OCI-LY7 (cell line): ENCODE results near the gene EHBP1. TPM values are rescaled to one million over a fixed set of nuclear protein-coding genes. Genes with fewer than 3 reads are reported as not detected.

Experiments
- BruUV-seq: library from RNA; stranded (reverse); fragments of 400-500 nt; replicated peaks from 2 replicates; lab custom pipeline; 2021; lab: Mats Ljungman, UMichigan
- CTCF ChIA-PET: fragments of 300-600 bp; sonication (Branson Sonifier 250); formaldehyde crosslinking; loops from one replicate; lab custom pipeline; 2022; ENCODE audit warnings: antibody characterized with exemption; ENCODE audit not compliant: unreplicated experiment; lab: Charles Lee
- POLR2A ChIA-PET: fragments of 300-600 bp; sonication (Branson Sonifier 250); formaldehyde crosslinking; loops from one replicate; lab custom pipeline; 2022; ENCODE audit warnings: antibody characterized with exemption; lab: Charles Lee
- DNase-seq: peaks from one replicate; pipeline ENCODE4 v3.0.0-alpha.2; 2015; ENCODE audit warnings: low spot score
- H2AFZ ChIP-seq: fragments of 200-600 bp; sonication (generic), shearing (Covaris generic); 2 replicates; pipeline ENCODE4 v1.6.1; 2014; ENCODE audit warnings: mild to moderate bottlenecking, antibody characterized with exemption, low read length, moderate library complexity
- H3K27ac ChIP-seq: fragments of 200-600 bp; sonication (generic); 2 replicates; pipeline ENCODE4 v1.5.1; 2014; ENCODE audit warnings: mixed run types, low read depth, mild to moderate bottlenecking, moderate library complexity, low read length, inconsistent platforms; ENCODE audit not compliant: poor library complexity, severe bottlenecking
- H3K36me3 ChIP-seq: fragments of 200-600 bp; sonication (generic); 2 replicates; pipeline ENCODE4 v1.6.1; 2014; ENCODE audit warnings: mild to moderate bottlenecking, antibody characterized with exemption, low read length, moderate library complexity, mixed read lengths; ENCODE audit not compliant: insufficient read depth
- H3K4me1 ChIP-seq: fragments of 200-600 bp; sonication (generic); 2 replicates; pipeline ENCODE4 v1.5.1; 2014; ENCODE audit warnings: mild to moderate bottlenecking, low read length; ENCODE audit not compliant: insufficient read depth, poor library complexity, severe bottlenecking
- H3K4me2 ChIP-seq: fragments of 200-600 bp; sonication (generic); 2 replicates; pipeline ENCODE4 v1.6.1; 2014; ENCODE audit warnings: mild to moderate bottlenecking, low read length
- H3K4me3 ChIP-seq: fragments of 200-600 bp; sonication (generic); 2 replicates; pipeline ENCODE4 v1.5.1; 2014; ENCODE audit warnings: mild to moderate bottlenecking, low read depth, low read length; ENCODE audit not compliant: poor library complexity, severe bottlenecking
- H3K79me2 ChIP-seq: fragments of 200-600 bp; sonication (generic); 2 replicates; pipeline ENCODE4 v1.6.1; 2016; ENCODE audit warnings: low read depth, mild to moderate bottlenecking, low read length, moderate library complexity, mixed read lengths; ENCODE audit not compliant: insufficient read depth
- H3K9me2 ChIP-seq: fragments of 200-600 bp; sonication (generic); 2 replicates; pipeline ENCODE4 v1.6.1; 2016; ENCODE audit warnings: mild to moderate bottlenecking, low read length, mixed read lengths; ENCODE audit not compliant: insufficient read depth
- H3K9me3 ChIP-seq: fragments of 200-600 bp; sonication (generic); 2 replicates; pipeline ENCODE4 v1.6.1; 2014; ENCODE audit warnings: mild to moderate bottlenecking, mixed run types, low read length, mixed read lengths
- H4K20me1 ChIP-seq: fragments of 200-600 bp; sonication (generic); 2 replicates; pipeline ENCODE4 v1.6.1; 2014; ENCODE audit warnings: mild to moderate bottlenecking, antibody characterized with exemption, low read length, moderate library complexity, mixed read lengths; ENCODE audit not compliant: insufficient read depth
- EZH2phosphoT487 ChIP-seq: fragments of 200-600 bp; sonication (generic); IDR thresholded peaks from 2 replicates; pipeline ENCODE4 v1.6.1; 2018; ENCODE audit warnings: low read depth, borderline replicate concordance, mild to moderate bottlenecking, mixed run types, antibody characterized with exemption, low read length, moderate library complexity, mixed read lengths
- intact Hi-C: fragments of 100-400 bp; cut with micrococcal nuclease; formaldehyde crosslinking; loops from one replicate; pipeline ENCODE4 v1.10.0; 2022; ENCODE audit not compliant: unreplicated experiment
- total RNA-seq, 2 experiments: library from RNA; depleted of rRNA in 1 of 2; stranded (reverse); fragments of >200 nt in 1 of 2; shearing (Covaris generic) in 1 of 2; gene quantifications; 2 replicates each; pipeline ENCODE4 v1.2.3, GENCODE V29; 2014 to 2022
- TF ChIP-seq, protein P1 (sequence below): fragments of 200-600 bp; sonication (generic); conservative IDR thresholded peaks from 2 replicates; pipeline ENCODE4 v1.5.1; 2014; ENCODE audit warnings: mild to moderate bottlenecking, antibody characterized with exemption, low read length, moderate library complexity, mixed read lengths

EHBP1 gene
- total RNA-seq, 2 experiments from 2014 or later = 26.8 to 34.1 TPM

GRCh38 chr2:63023444-63023843 is 317.9 kb downstream of the EHBP1 start:
- DNase-seq = peak; percentile 33
- no peaks in the 10 kb centered on the region for H3K9me2 ChIP-seq
- H3K79me2 ChIP-seq = no peaks in the 10 kb centered on the region
- H3K9me3 ChIP-seq = no peaks in the 10 kb centered on the region
- intact Hi-C loops = no loop called here
- no TSS peak for BruUV-seq
- H3K36me3 ChIP-seq = no peaks in the 10 kb centered on the region
- no peak overlapping the region for H2AFZ ChIP-seq
- CTCF ChIA-PET = no interaction called here
- POLR2A ChIA-PET = interaction anchor here (1.1 to 1.4 kb wide), 2 partner anchors 9 to 11 kb away, joined by 3 read pairs; no protein-coding TSS in a partner anchor
- H3K4me1 ChIP-seq = no peaks in the 10 kb centered on the region
- no peak overlapping the region for H3K4me2 ChIP-seq
- TF ChIP-seq, protein P1, sequence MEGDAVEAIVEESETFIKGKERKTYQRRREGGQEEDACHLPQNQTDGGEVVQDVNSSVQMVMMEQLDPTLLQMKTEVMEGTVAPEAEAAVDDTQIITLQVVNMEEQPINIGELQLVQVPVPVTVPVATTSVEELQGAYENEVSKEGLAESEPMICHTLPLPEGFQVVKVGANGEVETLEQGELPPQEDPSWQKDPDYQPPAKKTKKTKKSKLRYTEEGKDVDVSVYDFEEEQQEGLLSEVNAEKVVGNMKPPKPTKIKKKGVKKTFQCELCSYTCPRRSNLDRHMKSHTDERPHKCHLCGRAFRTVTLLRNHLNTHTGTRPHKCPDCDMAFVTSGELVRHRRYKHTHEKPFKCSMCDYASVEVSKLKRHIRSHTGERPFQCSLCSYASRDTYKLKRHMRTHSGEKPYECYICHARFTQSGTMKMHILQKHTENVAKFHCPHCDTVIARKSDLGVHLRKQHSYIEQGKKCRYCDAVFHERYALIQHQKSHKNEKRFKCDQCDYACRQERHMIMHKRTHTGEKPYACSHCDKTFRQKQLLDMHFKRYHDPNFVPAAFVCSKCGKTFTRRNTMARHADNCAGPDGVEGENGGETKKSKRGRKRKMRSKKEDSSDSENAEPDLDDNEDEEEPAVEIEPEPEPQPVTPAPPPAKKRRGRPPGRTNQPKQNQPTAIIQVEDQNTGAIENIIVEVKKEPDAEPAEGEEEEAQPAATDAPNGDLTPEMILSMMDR = peak; percentile 69
- TF ChIP-seq EZH2phosphoT487 = no peak
- no peak overlapping the region for H3K4me3 ChIP-seq
- H3K27ac ChIP-seq = no peak overlapping the region
- H4K20me1 ChIP-seq = no peaks in the 10 kb centered on the region

- Histone ChIP-seq H3K36me3 (no peaks in the 10 kb centered on the region), H3K9me2 (no peaks in the 10 kb centered on the region), H3K4me3 (no peak overlapping the region), H3K9me3 (no peaks in the 10 kb centered on the region), H4K20me1 (no peaks in the 10 kb centered on the region), H3K4me1 (no peaks in the 10 kb centered on the region), H3K27ac (no peak overlapping the region), H3K4me2 (no peak overlapping the region), H2AFZ (no peak overlapping the region), H3K79me2 (no peaks in the 10 kb centered on the region)
- POLR2A ChIA-PET = no interaction called here
- intact Hi-C loops = no loop called here
- CTCF ChIA-PET = no interaction called here
- no TSS peak for BruUV-seq
- no peak for DNase-seq
- TF ChIP-seq EZH2phosphoT487 = no peak
- TF ChIP-seq, protein P1 = no peak
Measured at GRCh38 chr2:63027220-63027619, 321.7 kb downstream of the EHBP1 start.

DNA sequence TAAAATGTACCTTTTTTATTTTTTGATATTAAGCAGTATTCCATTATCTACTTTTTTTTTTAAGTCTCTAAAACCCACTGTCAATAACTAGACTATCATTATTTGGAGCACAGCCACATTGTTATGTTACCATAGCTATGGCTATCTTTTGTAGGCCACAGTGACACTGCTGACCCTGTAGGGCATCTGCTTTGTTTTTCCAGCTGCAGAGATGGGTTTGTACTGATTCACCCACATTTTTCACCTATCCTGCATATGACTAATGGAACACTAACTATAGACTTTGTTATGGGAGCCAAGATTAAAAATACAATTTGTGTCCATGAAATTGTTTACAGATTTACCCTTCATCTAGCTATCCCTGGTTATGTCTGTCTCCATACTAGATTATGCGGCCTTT is 323.5 kb downstream of the EHBP1 start:
- BruUV-seq = no TSS peak
- Histone ChIP-seq H3K79me2 (no peaks in the 10 kb centered on the region), H3K9me2 (no peaks in the 10 kb centered on the region), H2AFZ (no peak overlapping the region), H3K4me1 (no peaks in the 10 kb centered on the region), H3K4me2 (no peak overlapping the region), H3K36me3 (no peaks in the 10 kb centered on the region), H3K4me3 (no peak overlapping the region), H3K27ac (no peak overlapping the region), H3K9me3 (no peaks in the 10 kb centered on the region), H4K20me1 (no peaks in the 10 kb centered on the region)
- CTCF ChIA-PET = no interaction called here
- POLR2A ChIA-PET = interaction anchor here (0.5 to 0.9 kb wide), 3 partner anchors 10 to 231 kb away, joined by 3 to 5 read pairs (median 5); no protein-coding TSS in a partner anchor
- no peak for TF ChIP-seq EZH2phosphoT487
- TF ChIP-seq, protein P1 = no peak
- no peak for DNase-seq
- intact Hi-C loops = no loop called here
